HEK293 (cell line): Measurements from ENCODE around the gene GOLIM4.

Experiments
- CTCF ChIP-seq: fragments of 450-650 bp; formaldehyde crosslinking; IDR thresholded peaks from 2 replicates; pipeline ENCODE4 v1.5.1; 2016; ENCODE audit warnings: missing biosample characterization, missing genetic modification characterization
- KLF16 ChIP-seq: fragments of 450-650 bp; formaldehyde crosslinking; IDR thresholded peaks from 2 replicates; pipeline ENCODE4 v1.5.1; 2017; ENCODE audit warnings: missing biosample characterization, missing genetic modification characterization
- MZF1 ChIP-seq: fragments of 450-650 bp; formaldehyde crosslinking; IDR thresholded peaks from 2 replicates; pipeline ENCODE4 v1.5.1; 2017; ENCODE audit warnings: missing biosample characterization, missing genetic modification characterization, borderline replicate concordance
- PRDM4 ChIP-seq: fragments of 450-650 bp; formaldehyde crosslinking; IDR thresholded peaks from 2 replicates; pipeline ENCODE4 v1.5.1; 2017; ENCODE audit warnings: missing biosample characterization, missing genetic modification characterization
- WT1 ChIP-seq: fragments of 450-650 bp; formaldehyde crosslinking; IDR thresholded peaks from 2 replicates; pipeline ENCODE4 v1.5.1; 2016; ENCODE audit warnings: missing biosample characterization, missing genetic modification characterization
- ZBTB21 ChIP-seq: fragments of 450-650 bp; formaldehyde crosslinking; IDR thresholded peaks from 2 replicates; pipeline ENCODE4 v1.5.1; 2017; ENCODE audit warnings: missing biosample characterization, missing genetic modification characterization
- ZBTB6 ChIP-seq: fragments of 450-650 bp; formaldehyde crosslinking; IDR thresholded peaks from 2 replicates; pipeline ENCODE4 v1.5.1; 2017; ENCODE audit warnings: missing biosample characterization, missing genetic modification characterization
- ZNF174 ChIP-seq: fragments of 450-650 bp; formaldehyde crosslinking; IDR thresholded peaks from 2 replicates; pipeline ENCODE4 v1.5.0; 2017; ENCODE audit warnings: missing biosample characterization, mild to moderate bottlenecking, missing genetic modification characterization
- ZNF184 ChIP-seq: fragments of 450-650 bp; IDR thresholded peaks from 2 replicates; pipeline ENCODE4 v1.5.1; 2018; ENCODE audit warnings: missing biosample characterization, mild to moderate bottlenecking, missing genetic modification characterization
- ZNF211 ChIP-seq: fragments of 450-650 bp; formaldehyde crosslinking; IDR thresholded peaks from 2 replicates; pipeline ENCODE4 v1.5.1; 2016; ENCODE audit warnings: low read depth, missing biosample characterization, missing genetic modification characterization
- ZNF23 ChIP-seq: fragments of 450-650 bp; formaldehyde crosslinking; IDR thresholded peaks from 2 replicates; pipeline ENCODE4 v1.5.1; 2016; ENCODE audit warnings: missing biosample characterization, missing genetic modification characterization, borderline replicate concordance
- ZNF76 ChIP-seq: fragments of 450-650 bp; formaldehyde crosslinking; IDR thresholded peaks from 2 replicates; pipeline ENCODE4; 2016; ENCODE audit warnings: low read depth, missing biosample characterization, missing genetic modification characterization, borderline replicate concordance
- ZSCAN16 ChIP-seq: fragments of 450-650 bp; formaldehyde crosslinking; IDR thresholded peaks from 2 replicates; pipeline ENCODE4 v1.5.1; 2016; ENCODE audit warnings: missing biosample characterization, missing genetic modification characterization

- TF ChIP-seq WT1, result no peak
- no peak for TF ChIP-seq KLF16
- TF ChIP-seq ZNF76, result no peak
- no peak for TF ChIP-seq ZNF211 (tag by site-specific recombination)
- no peak for TF ChIP-seq PRDM4 (tag by site-specific recombination)
- no peak for TF ChIP-seq ZNF184 (tag by site-specific recombination)
- no peak for TF ChIP-seq ZSCAN16
- no peak for TF ChIP-seq ZBTB6 (tag by site-specific recombination)
- no peak for TF ChIP-seq CTCF (tag by site-specific recombination)
- TF ChIP-seq MZF1 (tag by site-specific recombination), result no peak
- TF ChIP-seq ZNF23, result no peak
- TF ChIP-seq ZNF174 (tag by site-specific recombination), result no peak
- no peak for TF ChIP-seq ZBTB21
Measured at GRCh38 chr3:168044049-168044448, 51.7 kb downstream of the GOLIM4 start.
